Panc1 (cell line): ENCODE measurements around the gene STAU1. TPM values are rescaled to one million over a fixed set of nuclear protein-coding genes. Genes with fewer than 3 reads are reported as not detected.

Source experiments
- ATAC-seq: fragments of 200-7000 bp; cut with Tn5 transposase; 2 replicates; pipeline ENCODE4 v1.9.1; 2020; ENCODE audit warnings: mild to moderate bottlenecking, moderate library complexity
- BruUV-seq: library from RNA; stranded (reverse); fragments of 400-500 nt; replicated peaks from 2 replicates; lab custom pipeline; 2021; lab: Mats Ljungman, UMichigan
- CTCF ChIA-PET: fragments of 300-600 bp; sonication (Branson Sonifier 250); formaldehyde crosslinking; loops from one replicate; lab custom pipeline; 2022; ENCODE audit warnings: antibody characterized with exemption; lab: Charles Lee
- POLR2A ChIA-PET: fragments of 300-600 bp; sonication (Branson Sonifier 250); formaldehyde crosslinking; loops from one replicate; lab custom pipeline; 2022; ENCODE audit warnings: antibody characterized with exemption; lab: Charles Lee
- DNase-seq: peaks from one replicate; pipeline ENCODE4 v3.0.0-alpha.2; 2010; ENCODE audit warnings: low read depth, low spot score
- H3K27ac ChIP-seq: 2 replicates; pipeline ENCODE4 v1.5.1; 2011; ENCODE audit warnings: mild to moderate bottlenecking, low read length, inconsistent platforms
- H3K27me3 ChIP-seq: fragments of 200-500 bp; sonication (Bioruptor generic); 2 replicates; pipeline ENCODE4 v1.6.0; 2014; ENCODE audit warnings: low read length, inconsistent platforms; ENCODE audit not compliant: control insufficient read depth, insufficient read depth
- H3K36me3 ChIP-seq: fragments of 200-500 bp; sonication (Bioruptor generic); 2 replicates; pipeline ENCODE4 v1.5.1; 2014; ENCODE audit warnings: inconsistent platforms, mild to moderate bottlenecking, low read length, moderate library complexity; ENCODE audit not compliant: control insufficient read depth, insufficient read depth
- H3K4me1 ChIP-seq: 2 replicates; pipeline ENCODE4 v1.5.1; 2011; ENCODE audit warnings: inconsistent platforms, mild to moderate bottlenecking, low read length, moderate library complexity; ENCODE audit not compliant: control insufficient read depth, insufficient read depth
- H3K4me3 ChIP-seq, 2 experiments: 2 replicates each; pipeline ENCODE4 v1.5.1; 2011 to 2012; ENCODE audit warnings: low read depth in 2 of 2, low read length in 2 of 2, mild to moderate bottlenecking in 2 of 2, inconsistent platforms in 1 of 2, moderate library complexity in 1 of 2
- H3K9me3 ChIP-seq: fragments of 200-500 bp; sonication (Bioruptor generic); 2 replicates; pipeline ENCODE4 v1.5.1; 2014; ENCODE audit warnings: low read depth, mild to moderate bottlenecking, inconsistent platforms, low read length, moderate library complexity; ENCODE audit not compliant: control insufficient read depth, insufficient read depth
- POLR2AphosphoS5 ChIP-seq: IDR thresholded peaks from 2 replicates; pipeline ENCODE4 v1.6.1; 2012; ENCODE audit warnings: mild to moderate bottlenecking, low read depth, low read length, moderate library complexity
- SIN3A ChIP-seq: IDR thresholded peaks from 2 replicates; pipeline ENCODE4 v1.6.1; 2012; ENCODE audit warnings: low read depth, mild to moderate bottlenecking, low read length, moderate library complexity, borderline replicate concordance; ENCODE audit not compliant: insufficient read depth
- TCF7L2 ChIP-seq: IDR thresholded peaks from 2 replicates; pipeline ENCODE4 v1.6.1; 2011; ENCODE audit warnings: mild to moderate bottlenecking, low read depth, low read length, inconsistent platforms
- in situ Hi-C: cut with HindIII; loops from 2 replicates; pipeline ENCODE4 v1.10.0; 2016; ENCODE audit warnings: low sequenced_read_pairs, low pct_unique_long_range_greater_than_20kb
- intact Hi-C: fragments of 100-400 bp; cut with micrococcal nuclease; formaldehyde crosslinking; loops from one replicate; pipeline ENCODE4 v1.10.0; 2022; ENCODE audit not compliant: unreplicated experiment
- total RNA-seq: library from RNA; stranded (reverse); gene quantifications from one replicate; pipeline ENCODE4 v1.2.1, GENCODE V29; 2021; ENCODE audit not compliant: unreplicated experiment
- TF ChIP-seq, protein P1 (sequence below): fragments of 450-650 bp; IDR thresholded peaks from 2 replicates; pipeline ENCODE4 v1.5.1; 2017; ENCODE audit warnings: mild to moderate bottlenecking
- TF ChIP-seq, protein P2 (sequence below), 2 experiments: IDR thresholded peaks; 2 replicates each; pipeline ENCODE4 v1.6.1; 2011 to 2012; ENCODE audit warnings: low read depth in 2 of 2, control low read depth in 1 of 2, low read length in 1 of 2, mild to moderate bottlenecking in 1 of 2, moderate library complexity in 1 of 2; ENCODE audit not compliant: insufficient read depth in 1 of 2

The STAU1 gene
- total RNA-seq, 1 experiment from 2014 or later: 103 TPM

- no peaks in the 10 kb centered on the region for H3K9me3 ChIP-seq
- ChIA-PET CTCF (interaction anchor here (0.6 kb wide), 1 partner anchor 401 kb away, joined by 3 read pairs; no protein-coding TSS in a partner anchor), POLR2A (no interaction called here)
- no peaks in the 10 kb centered on the region for H3K4me1 ChIP-seq
- in situ Hi-C loops: no loop called here
- TF ChIP-seq POLR2AphosphoS5 (no peak), SIN3A (no peak), TCF7L2 (no peak)
- TF ChIP-seq, protein P1, sequence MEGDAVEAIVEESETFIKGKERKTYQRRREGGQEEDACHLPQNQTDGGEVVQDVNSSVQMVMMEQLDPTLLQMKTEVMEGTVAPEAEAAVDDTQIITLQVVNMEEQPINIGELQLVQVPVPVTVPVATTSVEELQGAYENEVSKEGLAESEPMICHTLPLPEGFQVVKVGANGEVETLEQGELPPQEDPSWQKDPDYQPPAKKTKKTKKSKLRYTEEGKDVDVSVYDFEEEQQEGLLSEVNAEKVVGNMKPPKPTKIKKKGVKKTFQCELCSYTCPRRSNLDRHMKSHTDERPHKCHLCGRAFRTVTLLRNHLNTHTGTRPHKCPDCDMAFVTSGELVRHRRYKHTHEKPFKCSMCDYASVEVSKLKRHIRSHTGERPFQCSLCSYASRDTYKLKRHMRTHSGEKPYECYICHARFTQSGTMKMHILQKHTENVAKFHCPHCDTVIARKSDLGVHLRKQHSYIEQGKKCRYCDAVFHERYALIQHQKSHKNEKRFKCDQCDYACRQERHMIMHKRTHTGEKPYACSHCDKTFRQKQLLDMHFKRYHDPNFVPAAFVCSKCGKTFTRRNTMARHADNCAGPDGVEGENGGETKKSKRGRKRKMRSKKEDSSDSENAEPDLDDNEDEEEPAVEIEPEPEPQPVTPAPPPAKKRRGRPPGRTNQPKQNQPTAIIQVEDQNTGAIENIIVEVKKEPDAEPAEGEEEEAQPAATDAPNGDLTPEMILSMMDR: no peak
- TF ChIP-seq, protein P2, sequence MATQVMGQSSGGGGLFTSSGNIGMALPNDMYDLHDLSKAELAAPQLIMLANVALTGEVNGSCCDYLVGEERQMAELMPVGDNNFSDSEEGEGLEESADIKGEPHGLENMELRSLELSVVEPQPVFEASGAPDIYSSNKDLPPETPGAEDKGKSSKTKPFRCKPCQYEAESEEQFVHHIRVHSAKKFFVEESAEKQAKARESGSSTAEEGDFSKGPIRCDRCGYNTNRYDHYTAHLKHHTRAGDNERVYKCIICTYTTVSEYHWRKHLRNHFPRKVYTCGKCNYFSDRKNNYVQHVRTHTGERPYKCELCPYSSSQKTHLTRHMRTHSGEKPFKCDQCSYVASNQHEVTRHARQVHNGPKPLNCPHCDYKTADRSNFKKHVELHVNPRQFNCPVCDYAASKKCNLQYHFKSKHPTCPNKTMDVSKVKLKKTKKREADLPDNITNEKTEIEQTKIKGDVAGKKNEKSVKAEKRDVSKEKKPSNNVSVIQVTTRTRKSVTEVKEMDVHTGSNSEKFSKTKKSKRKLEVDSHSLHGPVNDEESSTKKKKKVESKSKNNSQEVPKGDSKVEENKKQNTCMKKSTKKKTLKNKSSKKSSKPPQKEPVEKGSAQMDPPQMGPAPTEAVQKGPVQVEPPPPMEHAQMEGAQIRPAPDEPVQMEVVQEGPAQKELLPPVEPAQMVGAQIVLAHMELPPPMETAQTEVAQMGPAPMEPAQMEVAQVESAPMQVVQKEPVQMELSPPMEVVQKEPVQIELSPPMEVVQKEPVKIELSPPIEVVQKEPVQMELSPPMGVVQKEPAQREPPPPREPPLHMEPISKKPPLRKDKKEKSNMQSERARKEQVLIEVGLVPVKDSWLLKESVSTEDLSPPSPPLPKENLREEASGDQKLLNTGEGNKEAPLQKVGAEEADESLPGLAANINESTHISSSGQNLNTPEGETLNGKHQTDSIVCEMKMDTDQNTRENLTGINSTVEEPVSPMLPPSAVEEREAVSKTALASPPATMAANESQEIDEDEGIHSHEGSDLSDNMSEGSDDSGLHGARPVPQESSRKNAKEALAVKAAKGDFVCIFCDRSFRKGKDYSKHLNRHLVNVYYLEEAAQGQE (IDR thresholded peaks at IDR 0.05; ENCODE audit: insufficient read depth in 1 of 2, low read depth in 2 of 2, low read length in 1 of 2): no peak
- no peak overlapping the region for H3K27ac ChIP-seq
- ATAC-seq (no peak), DNase-seq (no peak)
- no peaks in the 10 kb centered on the region; the same call in 1 of the 2 replicates for H3K36me3 ChIP-seq
- H3K27me3 ChIP-seq: no peaks in the 10 kb centered on the region
- no TSS peak for BruUV-seq
- H3K4me3 ChIP-seq: no peak overlapping the region
- intact Hi-C loops: no loop called here
These were observed 47.3 kb downstream of the STAU1 start for GRCh38 chr20:49140834-49141233.

DNA sequence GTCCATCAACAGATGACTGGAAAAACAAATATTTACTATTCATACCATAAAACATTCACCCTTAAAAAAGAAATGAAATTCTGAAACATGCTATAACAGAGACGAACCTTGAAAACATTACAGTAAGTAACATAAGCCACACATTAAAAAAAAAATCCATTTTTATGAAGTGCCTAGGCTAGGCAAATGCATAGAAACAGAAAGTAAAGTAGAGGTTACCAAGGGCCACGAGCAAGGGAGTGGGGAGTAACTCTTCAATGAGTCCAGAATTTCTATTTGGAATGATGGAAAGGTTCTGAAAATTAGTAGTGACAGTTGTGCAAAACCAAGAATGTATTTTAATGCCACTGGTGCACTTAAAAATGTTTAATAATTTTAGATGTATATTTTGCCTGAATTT is 47.7 kb downstream of the STAU1 start:
- no peaks in the 10 kb centered on the region for H3K27me3 ChIP-seq
- no peak for TF ChIP-seq SIN3A
- TF ChIP-seq TCF7L2: no peak
- no peak for TF ChIP-seq POLR2AphosphoS5
- TF ChIP-seq, protein P2 (IDR thresholded peaks at IDR 0.05; ENCODE audit: insufficient read depth in 1 of 2, low read depth in 2 of 2, low read length in 1 of 2): no peak
- TF ChIP-seq, protein P1: no peak
- ATAC-seq (no peak), DNase-seq (no peak)
- CTCF ChIA-PET: interaction anchor here (0.6 kb wide), 1 partner anchor 401 kb away, joined by 3 read pairs; no protein-coding TSS in a partner anchor
- H3K4me1 ChIP-seq: no peaks in the 10 kb centered on the region
- H3K4me3 ChIP-seq: no peak overlapping the region
- in situ Hi-C loops: no loop called here
- POLR2A ChIA-PET: no interaction called here
- BruUV-seq: TSS peak; percentile 21
- intact Hi-C loops: no loop called here
- no peaks in the 10 kb centered on the region; the same call in 1 of the 2 replicates for H3K36me3 ChIP-seq
- H3K27ac ChIP-seq: no peak overlapping the region
- H3K9me3 ChIP-seq: no peaks in the 10 kb centered on the region
